ENCODE measurements around the gene NPHP4. TPM values are rescaled to one million over a fixed set of nuclear protein-coding genes. Genes with fewer than 3 reads are reported as not detected.

NPHP4 gene
- total RNA-seq, 1 donor from 2014 or later, result 3.2 TPM

DNA sequence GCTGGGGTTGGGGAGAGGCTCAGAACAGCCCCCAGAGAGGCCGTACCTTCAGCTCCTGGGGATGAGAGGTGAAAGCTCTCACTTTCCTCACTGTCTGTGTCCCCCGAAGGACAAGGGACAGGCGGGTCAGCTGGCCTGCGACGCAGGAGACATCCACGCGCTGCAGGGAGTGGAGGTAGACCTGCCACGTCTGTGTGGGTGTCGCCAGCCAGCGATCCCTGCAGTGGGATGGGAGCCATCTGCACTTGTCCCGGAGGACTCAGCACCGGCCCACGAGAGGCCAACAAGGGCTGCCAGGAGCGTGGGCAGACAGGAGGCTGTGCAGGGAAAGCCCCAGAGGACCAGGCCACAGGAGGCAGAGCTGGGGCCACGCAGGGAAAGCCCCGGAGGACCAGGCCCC, 127.2 kb downstream of the NPHP4 start:
- peaks cover 3% of the 10 kb centered on the region for H3K36me3 ChIP-seq (ENCODE audit: control insufficient read depth, insufficient read depth, low read length)
- DNase-seq (ENCODE audit: low read depth), result no peak
- no peak overlapping the region for H3K4me3 ChIP-seq (ENCODE audit: low read depth, low read length)
- TF ChIP-seq CTCF (IDR thresholded peaks at IDR 0.05; ENCODE audit: insufficient read depth, low read length, severe bottlenecking), result no peak
- no peaks in the 10 kb centered on the region for H3K27me3 ChIP-seq (ENCODE audit: control insufficient read depth, insufficient read depth, low read length)
- FAIRE-seq, result no peak

DNA sequence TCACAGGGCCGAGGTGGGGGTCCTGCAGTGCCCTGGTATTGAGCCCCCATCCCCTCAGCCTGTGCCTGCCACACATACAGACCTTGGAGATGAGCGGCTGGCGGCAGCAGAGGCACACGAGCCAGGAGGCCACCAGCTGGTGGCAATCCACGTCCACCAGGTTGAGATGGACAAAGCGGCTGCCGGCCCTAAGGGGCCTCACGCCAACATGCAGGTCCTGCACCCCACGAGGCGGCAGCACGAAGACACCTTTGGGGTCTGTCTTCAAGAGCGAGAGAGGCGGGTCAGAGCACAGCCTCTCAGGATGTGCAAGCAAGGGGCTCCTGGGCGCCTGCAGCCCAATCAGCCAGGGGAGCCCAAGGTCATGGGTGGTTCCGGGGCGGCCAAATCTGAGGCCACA, 128.0 kb downstream of the NPHP4 start:
- DNase-seq (ENCODE audit: low read depth) (no peak), FAIRE-seq (no peak)
- Histone ChIP-seq H3K27me3 (ENCODE audit: control insufficient read depth, insufficient read depth, low read length) (no peaks in the 10 kb centered on the region), H3K36me3 (ENCODE audit: control insufficient read depth, insufficient read depth, low read length) (peaks cover 3% of the 10 kb centered on the region), H3K4me3 (ENCODE audit: low read depth, low read length) (no peak overlapping the region)
- no peak for TF ChIP-seq CTCF (IDR thresholded peaks at IDR 0.05; ENCODE audit: insufficient read depth, low read length, severe bottlenecking)

GRCh38 chr1:5863238-5863637, 129.0 kb downstream of the NPHP4 start:
- DNase-seq (ENCODE audit: low read depth) (no peak), FAIRE-seq (no peak)
- TF ChIP-seq CTCF (IDR thresholded peaks at IDR 0.05; ENCODE audit: insufficient read depth, low read length, severe bottlenecking), result no peak
- H3K4me3 ChIP-seq (ENCODE audit: low read depth, low read length), result no peak overlapping the region
- H3K27me3 ChIP-seq (ENCODE audit: control insufficient read depth, insufficient read depth, low read length), result no peaks in the 10 kb centered on the region
- peaks cover 3% of the 10 kb centered on the region for H3K36me3 ChIP-seq (ENCODE audit: control insufficient read depth, insufficient read depth, low read length)

DNA sequence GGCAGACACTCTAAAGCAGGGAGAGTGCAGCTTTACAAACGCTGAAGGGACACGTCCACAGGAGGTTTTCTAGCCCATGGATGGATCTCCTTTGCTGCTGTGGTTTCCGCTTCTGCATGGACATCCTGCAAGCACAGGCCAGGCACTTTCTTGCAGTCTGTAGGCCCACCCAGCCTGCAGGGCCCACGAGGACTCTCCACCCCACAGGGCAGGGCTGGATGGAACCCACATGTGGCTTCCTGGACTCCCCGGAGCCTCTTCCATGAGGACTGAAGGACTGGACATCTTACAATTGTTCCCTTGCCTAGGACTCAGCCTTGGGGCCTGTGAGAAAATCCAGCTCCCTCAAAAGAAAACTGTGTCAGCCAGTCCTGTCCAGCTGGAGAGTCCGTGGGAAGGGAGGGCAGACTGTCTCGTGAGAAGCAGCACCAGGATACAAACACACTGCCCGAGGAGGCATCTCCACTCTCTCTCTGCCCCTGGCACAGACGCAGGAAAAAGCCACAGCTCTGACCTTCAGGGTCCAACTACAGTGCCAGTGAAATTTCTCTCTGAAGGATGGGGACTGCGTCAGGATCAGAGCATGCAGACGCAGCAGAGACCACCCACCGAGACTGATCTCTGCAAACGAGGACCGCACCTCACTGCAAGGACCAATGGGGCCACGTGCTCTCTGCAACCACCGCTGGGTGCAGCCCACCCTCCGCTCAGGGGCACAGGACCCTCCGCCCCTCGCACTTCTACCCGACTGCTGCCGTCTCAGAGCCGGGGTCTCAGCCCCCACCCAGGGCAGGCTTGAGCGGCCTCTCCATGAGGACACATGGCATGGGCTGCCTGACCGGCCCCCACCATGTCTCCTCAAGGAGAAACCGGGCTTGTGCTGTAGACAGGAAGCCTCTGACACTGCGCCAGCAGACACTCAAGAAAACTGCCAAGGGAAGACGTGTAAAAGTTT, 130.1 kb downstream of the NPHP4 start:
- Histone ChIP-seq H3K4me3 (ENCODE audit: low read depth, low read length) (no peak overlapping the region), H3K27me3 (ENCODE audit: control insufficient read depth, insufficient read depth, low read length) (no peaks in the 10 kb centered on the region), H3K36me3 (ENCODE audit: control insufficient read depth, insufficient read depth, low read length) (peaks cover 2% of the 10 kb centered on the region)
- FAIRE-seq (no peak), DNase-seq (ENCODE audit: low read depth) (no peak)
- TF ChIP-seq CTCF (IDR thresholded peaks at IDR 0.05; ENCODE audit: insufficient read depth, low read length, severe bottlenecking), result no peak

DNA sequence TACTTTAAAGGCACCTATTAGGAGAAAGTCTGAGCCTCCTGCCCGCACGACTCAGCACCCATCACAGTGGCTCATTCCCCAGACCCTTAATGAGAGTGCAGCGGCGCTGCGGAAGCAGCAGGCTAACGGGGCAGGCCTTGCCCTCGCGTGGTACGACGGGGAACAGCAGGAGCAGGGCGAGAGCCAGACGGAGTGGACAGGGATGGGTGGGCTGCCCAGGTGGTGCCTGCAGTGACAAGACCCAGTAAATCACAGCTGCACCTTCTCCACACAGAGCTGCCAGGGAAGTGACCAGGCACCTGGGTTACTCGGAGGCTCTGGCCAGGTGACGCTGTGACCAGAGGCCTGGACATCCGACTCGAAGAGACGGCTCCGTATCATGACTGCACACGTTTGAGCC, 131.9 kb downstream of the NPHP4 start:
- no peak for TF ChIP-seq CTCF (IDR thresholded peaks at IDR 0.05; ENCODE audit: insufficient read depth, low read length, severe bottlenecking)
- peaks cover 2% of the 10 kb centered on the region for H3K36me3 ChIP-seq (ENCODE audit: control insufficient read depth, insufficient read depth, low read length)

More for the DNA sequence above, 131.9 kb downstream of the NPHP4 start:
- Histone ChIP-seq H3K27me3 (ENCODE audit: control insufficient read depth, insufficient read depth, low read length) (no peaks in the 10 kb centered on the region), H3K4me3 (ENCODE audit: low read depth, low read length) (no peak overlapping the region)
- FAIRE-seq, result no peak
- DNase-seq (ENCODE audit: low read depth), result no peak
